HL-60/S4 treated with retinoic acid at 250 ng/mL for 4 days and 3 days (cell line): Measurements from ENCODE around the gene ALG8.
"Not testable (repeated sequence)": the region's sequence is repeated elsewhere in the genome, so short reads cannot be mapped to it uniquely, and the experiment has no call there.

Experiments
- in situ Hi-C: fragments of 300-500 bp; cut with MboI; formaldehyde crosslinking; loops from 2 replicates; pipeline ENCODE4 v1.7.0; 2022; ENCODE audit warnings: low sequenced_read_pairs

Gene ALG8

GRCh38 chr11:78076733-78077403 is 62.6 kb downstream of the ALG8 start:
- in situ Hi-C loops, result no loop called here

- in situ Hi-C loops, result no loop called here
These were observed 64.7 kb downstream of the ALG8 start for GRCh38 chr11:78074756-78075155.

GRCh38 chr11:78072455-78072854 is 67.0 kb downstream of the ALG8 start:
- in situ Hi-C loops, result no loop called here

- in situ Hi-C loops, result no loop called here
These were observed 67.7 kb downstream of the ALG8 start for GRCh38 chr11:78071717-78072116.

- in situ Hi-C loops, result no loop called here
These were observed 68.8 kb downstream of the ALG8 start for GRCh38 chr11:78070621-78071020.

GRCh38 chr11:78069465-78069864 is 70.0 kb downstream of the ALG8 start:
- in situ Hi-C loops, result no loop called here

GRCh38 chr11:78067704-78068103 is 71.7 kb downstream of the ALG8 start:
- in situ Hi-C loops, result no loop called here

GRCh38 chr11:78066471-78066870 is 73.0 kb downstream of the ALG8 start:
- in situ Hi-C loops, result no loop called here

GRCh38 chr11:78065203-78065602 is 74.2 kb downstream of the ALG8 start:
- in situ Hi-C loops, result no loop called here

GRCh38 chr11:78063440-78064181 is 75.8 kb downstream of the ALG8 start, which contains the start of gene THRSP:
TSS of gene THRSP (plus strand) at chr11:78063861. CDS start at chr11:78063882, 21 bp downstream.
- in situ Hi-C loops, result no loop called here

GRCh38 chr11:78062671-78063070 is 76.8 kb downstream of the ALG8 start:
- in situ Hi-C loops, result no loop called here

GRCh38 chr11:78061921-78062311 is 77.5 kb downstream of the ALG8 start:
- in situ Hi-C loops, result no loop called here

GRCh38 chr11:78061088-78061920 is 78.1 kb downstream of the ALG8 start:
- in situ Hi-C loops, result no loop called here

GRCh38 chr11:78060533-78060932 is 78.9 kb downstream of the ALG8 start:
- in situ Hi-C loops, result no loop called here

- in situ Hi-C loops, result not testable (repeated sequence)
These were observed 79.6 kb downstream of the ALG8 start for GRCh38 chr11:78059749-78060328.

- in situ Hi-C loops, result no loop called here
These were observed 81.9 kb downstream of the ALG8 start for GRCh38 chr11:78057462-78058055.

- in situ Hi-C loops, result no loop called here
These were observed 83.3 kb downstream of the ALG8 start for GRCh38 chr11:78056093-78056492.

GRCh38 chr11:78054971-78055370 is 84.5 kb downstream of the ALG8 start:
- in situ Hi-C loops, result no loop called here

- in situ Hi-C loops, result no loop called here
These were observed 88.2 kb downstream of the ALG8 start for GRCh38 chr11:78050964-78051831.
